H9 (cell line): ENCODE data around the gene NPHP4. TPM values are rescaled to one million over a fixed set of nuclear protein-coding genes. Genes with fewer than 3 reads are reported as not detected.

ENCODE experiments used
- DNase-seq: peaks from one replicate; pipeline ENCODE4 v3.0.0-alpha.2; 2017
- H2AFZ ChIP-seq: one replicate; pipeline ENCODE4 v1.6.1; 2013; ENCODE audit warnings: mild to moderate bottlenecking, low read length, control low read depth, moderate library complexity
- H2AK5ac ChIP-seq: 2 replicates; pipeline ENCODE4 v1.6.1; 2013; ENCODE audit warnings: low read length, control low read depth, mixed read lengths; ENCODE audit not compliant: insufficient read length
- H2BK120ac ChIP-seq: one replicate; pipeline ENCODE4 v1.6.1; 2013; ENCODE audit warnings: low read depth, mild to moderate bottlenecking, low read length, control low read depth, inconsistent platforms; ENCODE audit not compliant: poor library complexity, severe bottlenecking
- H2BK12ac ChIP-seq: 2 replicates; pipeline ENCODE4 v1.6.1; 2013; ENCODE audit warnings: low read length, control low read depth, mixed read lengths, low read depth; ENCODE audit not compliant: insufficient read length
- H2BK15ac ChIP-seq: 2 replicates; pipeline ENCODE4 v1.6.1; 2013; ENCODE audit warnings: low read depth, low read length, control low read depth
- H2BK20ac ChIP-seq: one replicate; pipeline ENCODE4 v1.6.1; 2013; ENCODE audit warnings: low read depth, mild to moderate bottlenecking, low read length, control low read depth, inconsistent platforms; ENCODE audit not compliant: poor library complexity, severe bottlenecking
- H2BK5ac ChIP-seq: 2 replicates; pipeline ENCODE4 v1.6.1; 2013; ENCODE audit warnings: low read length, control low read depth, mixed read lengths; ENCODE audit not compliant: insufficient read length
- H3K14ac ChIP-seq: 2 replicates; pipeline ENCODE4 v1.6.1; 2013; ENCODE audit warnings: low read length, control low read depth; ENCODE audit not compliant: insufficient read depth
- H3K18ac ChIP-seq: 2 replicates; pipeline ENCODE4 v1.6.1; 2013; ENCODE audit warnings: low read depth, mild to moderate bottlenecking, mixed read lengths, low read length, control low read depth; ENCODE audit not compliant: insufficient read length
- H3K23ac ChIP-seq: 2 replicates; pipeline ENCODE4 v1.6.1; 2013; ENCODE audit warnings: low read length, control low read depth, mixed read lengths, low read depth; ENCODE audit not compliant: insufficient read length
- H3K23me2 ChIP-seq: 2 replicates; pipeline ENCODE4 v1.6.1; 2013; ENCODE audit warnings: low read depth, mild to moderate bottlenecking, mixed read lengths, low read length, control low read depth; ENCODE audit not compliant: insufficient read length, poor library complexity, severe bottlenecking
- H3K27ac ChIP-seq: 2 replicates; pipeline ENCODE4 v1.5.1; 2013; ENCODE audit warnings: low read length, control low read depth, mixed read lengths, low read depth; ENCODE audit not compliant: insufficient read length
- H3K27me3 ChIP-seq: 2 replicates; pipeline ENCODE4 v1.6.1; 2013; ENCODE audit warnings: low read length, control low read depth, inconsistent platforms; ENCODE audit not compliant: insufficient read depth
- H3K4ac ChIP-seq: 2 replicates; pipeline ENCODE4 v1.6.1; 2013; ENCODE audit warnings: low read depth, mild to moderate bottlenecking, control low read depth, inconsistent platforms, low read length, moderate library complexity
- H3K4me1 ChIP-seq: 2 replicates; pipeline ENCODE4 v1.6.1; 2013; ENCODE audit warnings: low read length, control low read depth, inconsistent platforms; ENCODE audit not compliant: insufficient read depth
- H3K4me2 ChIP-seq: 2 replicates; pipeline ENCODE4 v1.6.1; 2013; ENCODE audit warnings: low read length, control low read depth, mixed read lengths; ENCODE audit not compliant: insufficient read length, insufficient read depth
- H3K56ac ChIP-seq: 2 replicates; pipeline ENCODE4 v1.6.1; 2013; ENCODE audit warnings: low read depth, mild to moderate bottlenecking, mixed read lengths, low read length, control low read depth; ENCODE audit not compliant: insufficient read length
- H3K79me1 ChIP-seq: 2 replicates; pipeline ENCODE4 v1.6.1; 2013; ENCODE audit warnings: low read depth, mild to moderate bottlenecking, moderate library complexity, low read length, control low read depth, inconsistent platforms; ENCODE audit not compliant: insufficient read depth, poor library complexity, severe bottlenecking
- H3K79me2 ChIP-seq: 2 replicates; pipeline ENCODE4 v1.6.1; 2013; ENCODE audit warnings: low read length, control low read depth, inconsistent platforms; ENCODE audit not compliant: insufficient read depth
- H3K9ac ChIP-seq: 2 replicates; pipeline ENCODE4 v1.6.1; 2013; ENCODE audit warnings: low read length, control low read depth, mixed read lengths; ENCODE audit not compliant: insufficient read length; ENCODE audit errors: extremely low read depth
- H3K9me3 ChIP-seq: one replicate; pipeline ENCODE4 v1.6.1; 2013; ENCODE audit warnings: low read depth, low read length, inconsistent platforms; ENCODE audit not compliant: control insufficient read depth
- H3T11ph ChIP-seq: one replicate; pipeline ENCODE4 v1.6.1; 2013; ENCODE audit warnings: mild to moderate bottlenecking, low read length, control low read depth, inconsistent platforms
- H4K20me1 ChIP-seq: one replicate; pipeline ENCODE4 v1.6.1; 2013; ENCODE audit not compliant: control insufficient read depth, insufficient read length, insufficient read depth
- H4K5ac ChIP-seq: 2 replicates; pipeline ENCODE4 v1.6.1; 2013; ENCODE audit warnings: low read depth, mild to moderate bottlenecking, mixed read lengths, low read length, control low read depth; ENCODE audit not compliant: insufficient read length
- H4K8ac ChIP-seq: replicated peaks from 2 replicates; pipeline ENCODE4 v1.6.1; 2013; ENCODE audit warnings: low read length, control low read depth, mixed read lengths, low read depth; ENCODE audit not compliant: insufficient read length
- H4K91ac ChIP-seq: 2 replicates; pipeline ENCODE4 v1.6.1; 2013; ENCODE audit warnings: low read depth, mild to moderate bottlenecking, moderate library complexity, mixed read lengths, low read length, control low read depth; ENCODE audit not compliant: insufficient read length
- H3K27ac Mint-ChIP-seq, 3 experiments: 2 replicates in 2 of 3; 3 replicates in 1 of 3; pipeline ENCODE4 v1.8.0; 2020 to 2021; ENCODE audit warnings: mixed read lengths in 3 of 3, mild to moderate bottlenecking in 1 of 3, moderate library complexity in 1 of 3
- H3K27me3 Mint-ChIP-seq: 2 replicates; pipeline ENCODE4 v1.8.0; 2021; ENCODE audit warnings: low read depth, mild to moderate bottlenecking, moderate library complexity, mixed read lengths
- H3K36me3 Mint-ChIP-seq, 3 experiments: 2 replicates in 2 of 3; 3 replicates in 1 of 3; pipeline ENCODE4 v1.8.0; 2020 to 2021; ENCODE audit warnings: low read depth in 3 of 3, mixed read lengths in 3 of 3; ENCODE audit not compliant: insufficient read depth in 1 of 3
- H3K4me1 Mint-ChIP-seq, 2 experiments: 2 replicates each; pipeline ENCODE4 v1.8.0; 2020; ENCODE audit warnings: mixed read lengths in 2 of 2
- H3K4me3 Mint-ChIP-seq, 2 experiments: 2 replicates in 1 of 2; 3 replicates in 1 of 2; pipeline ENCODE4 v1.8.0; 2020 to 2021; ENCODE audit warnings: mild to moderate bottlenecking in 2 of 2, mixed read lengths in 2 of 2, moderate library complexity in 1 of 2
- H3K9me3 Mint-ChIP-seq, 2 experiments: 2 replicates in 1 of 2; 3 replicates in 1 of 2; pipeline ENCODE4 v1.8.0; 2020; ENCODE audit warnings: mild to moderate bottlenecking in 2 of 2, mixed read lengths in 2 of 2, moderate library complexity in 1 of 2
- WGBS: extraction: QIAGEN DNeasy Blood & Tissue Kit; methylation state at CpG from one replicate; pipeline ENCODE4 v1.1.7; 2013; ENCODE audit warnings: missing lambda C conversion rate, low lambda C conversion rate, mixed read lengths; ENCODE audit not compliant: insufficient read length; ENCODE audit errors: extremely low coverage; 5-methylcytosine and 5-hydroxymethylcytosine counted together
- total RNA-seq: library from RNA; stranded (reverse); gene quantifications from 2 replicates; pipeline ENCODE4 v1.2.1, GENCODE V29; 2021
- TF ChIP-seq, protein P1 (sequence below): fragments of 200-600 bp; sonication (generic); conservative IDR thresholded peaks from 3 replicates; pipeline ENCODE4 v1.8.0; 2021; ENCODE audit warnings: antibody characterized with exemption, mild to moderate bottlenecking

NPHP4 gene
- total RNA-seq, 1 experiment from 2014 or later: 17.6 TPM

GRCh38 chr1:5913078-5913845 is 79.0 kb downstream of the NPHP4 start:
- Histone ChIP-seq H3K79me1 (no peaks in the 10 kb centered on the region), H3K23ac (no peak overlapping the region), H3K9ac (no peak overlapping the region), H3K27ac (no peak overlapping the region), H3K4ac (no peak overlapping the region), H2BK20ac (no peak overlapping the region), H3K14ac (no peak overlapping the region), H2AFZ (no peak overlapping the region), H3K23me2 (no peaks in the 10 kb centered on the region), H3K4me1 (no peaks in the 10 kb centered on the region), H3K9me3 (no peaks in the 10 kb centered on the region), H4K5ac (no peak overlapping the region), H4K91ac (no peak overlapping the region), H3K4me2 (no peak overlapping the region), H2BK120ac (no peak overlapping the region), H2BK15ac (no peak overlapping the region), H3K79me2 (no peaks in the 10 kb centered on the region), H3K56ac (no peak overlapping the region), H2BK12ac (no peak overlapping the region), H3K27me3 (no peaks in the 10 kb centered on the region), H2AK5ac (no peak overlapping the region), H2BK5ac (no peak overlapping the region), H4K8ac (no peak overlapping the region), H3K18ac (no peak overlapping the region), H3T11ph (no peak overlapping the region), H4K20me1 (no peaks in the 10 kb centered on the region)
- DNase-seq: peak; percentile 29
- WGBS: no CpG with 5 or more reads among the region's 14 CpGs
- Mint-ChIP-seq H3K4me3 (no peak overlapping the region), H3K36me3 (peaks cover 0 to 3% (median 0%) of the 10 kb centered on the region in 3 experiments; a peak in 3 of 7 replicates), H3K9me3 (no peaks in the 10 kb centered on the region), H3K4me1 (peaks cover 26 to 29% of the 10 kb centered on the region in 2 experiments), H3K27ac (peak overlapping the region in 2 of 3 experiments; percentile 41 to 92; a peak in 3 of 7 replicates), H3K27me3 (no peaks in the 10 kb centered on the region; the same call in none of the 2 replicates)
- TF ChIP-seq, protein P1, sequence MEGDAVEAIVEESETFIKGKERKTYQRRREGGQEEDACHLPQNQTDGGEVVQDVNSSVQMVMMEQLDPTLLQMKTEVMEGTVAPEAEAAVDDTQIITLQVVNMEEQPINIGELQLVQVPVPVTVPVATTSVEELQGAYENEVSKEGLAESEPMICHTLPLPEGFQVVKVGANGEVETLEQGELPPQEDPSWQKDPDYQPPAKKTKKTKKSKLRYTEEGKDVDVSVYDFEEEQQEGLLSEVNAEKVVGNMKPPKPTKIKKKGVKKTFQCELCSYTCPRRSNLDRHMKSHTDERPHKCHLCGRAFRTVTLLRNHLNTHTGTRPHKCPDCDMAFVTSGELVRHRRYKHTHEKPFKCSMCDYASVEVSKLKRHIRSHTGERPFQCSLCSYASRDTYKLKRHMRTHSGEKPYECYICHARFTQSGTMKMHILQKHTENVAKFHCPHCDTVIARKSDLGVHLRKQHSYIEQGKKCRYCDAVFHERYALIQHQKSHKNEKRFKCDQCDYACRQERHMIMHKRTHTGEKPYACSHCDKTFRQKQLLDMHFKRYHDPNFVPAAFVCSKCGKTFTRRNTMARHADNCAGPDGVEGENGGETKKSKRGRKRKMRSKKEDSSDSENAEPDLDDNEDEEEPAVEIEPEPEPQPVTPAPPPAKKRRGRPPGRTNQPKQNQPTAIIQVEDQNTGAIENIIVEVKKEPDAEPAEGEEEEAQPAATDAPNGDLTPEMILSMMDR: no peak
